Motor neuron (in vitro differentiated cells): ENCODE data around the gene RBL1. TPM values are rescaled to one million over a fixed set of nuclear protein-coding genes. Genes with fewer than 3 reads are reported as not detected.
"Not testable (repeated sequence)": the region's sequence is repeated elsewhere in the genome, so short reads cannot be mapped to it uniquely, and the experiment has no call there.

Experiments
- ATAC-seq, 8 experiments: fragments of 200-7000 bp; cut with Tn5 transposase; replicated peaks in 6 of 8; 2 replicates each; pipeline ENCODE4 v1.8.0; 2021; ENCODE audit warnings: mild to moderate bottlenecking in 8 of 8, moderate library complexity in 8 of 8
- H3K27ac ChIP-seq, 2 donors: fragments of 250-450 bp; sonication (Bioruptor Pico); 2 replicates each; pipeline ENCODE4 v1.9.0; 2021; ENCODE audit warnings: antibody characterized with exemption in 2 of 2, mild to moderate bottlenecking in 2 of 2, moderate library complexity in 1 of 2
- H3K4me1 ChIP-seq, 2 donors: fragments of 250-450 bp; sonication (Bioruptor Pico); replicated peaks in 1 of 2; 2 replicates each; pipeline ENCODE4 v1.6.1; 2021; ENCODE audit warnings: antibody characterized with exemption in 2 of 2, mild to moderate bottlenecking in 2 of 2, moderate library complexity in 1 of 2
- H3K4me3 ChIP-seq, 5 donors: fragments of 250-450 bp; sonication (Bioruptor Pico); 2 replicates each; pipeline ENCODE4 v1.9.0; 2021; ENCODE audit warnings: antibody characterized with exemption in 5 of 5, mild to moderate bottlenecking in 5 of 5, moderate library complexity in 4 of 5
- WGBS, 10 experiments: fragments of 450-650 bp; shearing (Covaris generic); methylation state at CpG; one replicate each; pipeline ENCODE4 v1.0.0; 2022; 5-methylcytosine and 5-hydroxymethylcytosine counted together
- in situ Hi-C, 9 experiments: fragments of 400-800 bp; cut with MboI; loops; one replicate each; pipeline ENCODE4 v1.15.0; 2021; ENCODE audit warnings: low sequenced_read_pairs in 9 of 9, low pct_unique_long_range_greater_than_20kb in 2 of 9; ENCODE audit not compliant: unreplicated experiment in 9 of 9
- total RNA-seq, 8 experiments: library from RNA; unstranded; fragments of 300-600 nt; gene quantifications; 2 replicates each; pipeline versions ENCODE4 v1.2.3 to v1.2.4, GENCODE V29; 2022

RBL1 gene
- total RNA-seq, 8 experiments from 2014 or later, result 1.1 to 11.4 (median 5.0) TPM

- H3K27ac ChIP-seq, in situ Hi-C loops, H3K4me3 ChIP-seq, H3K4me1 ChIP-seq, ATAC-seq: not testable (repeated sequence)
- WGBS, 10 experiments, result no CpG with 5 or more reads among the region's 26 CpGs
Observed at GRCh38 chr20:37000171-37000570, 95.6 kb downstream of the RBL1 start.

GRCh38 chr20:36998652-36999051 lies 97.1 kb downstream of the RBL1 start:
- ATAC-seq, result no peak
- in situ Hi-C loops, result no loop called here
- no peaks in the 10 kb centered on the region for H3K4me1 ChIP-seq
- WGBS, 10 experiments, result 86 to 100% (median 97%) methylated on average over 1 to 7 of the region's 7 CpGs
- H3K27ac ChIP-seq, result no peak overlapping the region
- no peak overlapping the region for H3K4me3 ChIP-seq

GRCh38 chr20:36997121-36997520 lies 98.7 kb downstream of the RBL1 start:
- 17 to 100% (median 49%) methylated on average over 1 of the region's 1 CpG; no CpG with 5 or more reads in 4 of the 10 experiments for WGBS, 10 experiments
- in situ Hi-C loops, result no loop called here

GRCh38 chr20:36994221-36994620 lies 101.6 kb downstream of the RBL1 start:
- H3K4me3 ChIP-seq, ATAC-seq, in situ Hi-C loops: not testable (repeated sequence)

More at GRCh38 chr20:36997121-36997520, 98.7 kb downstream of the RBL1 start:
- no peak overlapping the region for H3K27ac ChIP-seq
- no peak for ATAC-seq
- H3K4me1 ChIP-seq, result no peaks in the 10 kb centered on the region
- H3K4me3 ChIP-seq, result no peak overlapping the region

GRCh38 chr20:36992802-36993334 lies 102.9 kb downstream of the RBL1 start:
- in situ Hi-C loops, result no loop called here
- WGBS, 10 experiments, result 67 to 100% (median 100%) methylated on average over 1 to 4 of the region's 4 CpGs; no CpG with 5 or more reads in 1 of the 10 experiments

More at GRCh38 chr20:36994221-36994620, 101.6 kb downstream of the RBL1 start:
- H3K27ac ChIP-seq, H3K4me1 ChIP-seq: not testable (repeated sequence)
- WGBS, 10 experiments, result 90 to 100% (median 94%) methylated on average over 1 to 4 of the region's 4 CpGs; no CpG with 5 or more reads in 2 of the 10 experiments

GRCh38 chr20:36991703-36992102 lies 104.1 kb downstream of the RBL1 start:
- H3K27ac ChIP-seq, result no peak overlapping the region
- in situ Hi-C loops, result no loop called here
- H3K4me3 ChIP-seq, result no peak overlapping the region
- WGBS, 10 experiments, result 75 to 100% (median 100%) methylated on average over 1 to 2 of the region's 3 CpGs; no CpG with 5 or more reads in 1 of the 10 experiments
- ATAC-seq, result no peak
- no peaks in the 10 kb centered on the region for H3K4me1 ChIP-seq

More at GRCh38 chr20:36992802-36993334, 102.9 kb downstream of the RBL1 start:
- H3K4me3 ChIP-seq, result no peak overlapping the region
- no peak overlapping the region for H3K27ac ChIP-seq
- no peaks in the 10 kb centered on the region for H3K4me1 ChIP-seq
- no peak for ATAC-seq

GRCh38 chr20:36989797-36990196 lies 106.0 kb downstream of the RBL1 start:
- WGBS, 10 experiments, result 64 to 100% (median 83%) methylated on average over 2 to 4 of the region's 6 CpGs; no CpG with 5 or more reads in 1 of the 10 experiments
- no peak for ATAC-seq
- in situ Hi-C loops, result no loop called here
- no peak overlapping the region for H3K27ac ChIP-seq
- H3K4me1 ChIP-seq, result no peaks in the 10 kb centered on the region
- H3K4me3 ChIP-seq, result no peak overlapping the region

GRCh38 chr20:36988494-36988966 lies 107.3 kb downstream of the RBL1 start:
- Histone ChIP-seq H3K4me1 (no peaks in the 10 kb centered on the region), H3K4me3 (no peak overlapping the region), H3K27ac (no peak overlapping the region)
- in situ Hi-C loops, result no loop called here
- no peak for ATAC-seq
- 56 to 100% (median 86%) methylated on average over 1 to 3 of the region's 3 CpGs; no CpG with 5 or more reads in 3 of the 10 experiments for WGBS, 10 experiments

GRCh38 chr20:36984257-36984638 lies 111.5 kb downstream of the RBL1 start:
- Histone ChIP-seq H3K27ac (no peak overlapping the region), H3K4me3 (no peak overlapping the region), H3K4me1 (no peaks in the 10 kb centered on the region)
- in situ Hi-C loops, result no loop called here
- 0 to 100% (median 70%) methylated on average over 1 to 4 of the region's 6 CpGs; no CpG with 5 or more reads in 3 of the 10 experiments for WGBS, 10 experiments
- ATAC-seq, result no peak

- H3K4me3 ChIP-seq, result no peak overlapping the region
- in situ Hi-C loops, result no loop called here
- H3K27ac ChIP-seq, result no peak overlapping the region
- H3K4me1 ChIP-seq, result no peaks in the 10 kb centered on the region
- WGBS, 10 experiments, result 0 to 90% (median 71%) methylated on average over 1 to 3 of the region's 3 CpGs
- peak in 1 of 8 experiments; percentile 56 for ATAC-seq
Observed at GRCh38 chr20:36975099-36975818, 120.5 kb downstream of the RBL1 start.

GRCh38 chr20:36974660-36975059 lies 121.1 kb downstream of the RBL1 start:
- 17 to 100% (median 93%) methylated on average over 1 to 3 of the region's 3 CpGs; no CpG with 5 or more reads in 2 of the 10 experiments for WGBS, 10 experiments
- H3K4me3 ChIP-seq, result no peak overlapping the region
- in situ Hi-C loops, result no loop called here
- H3K27ac ChIP-seq, result no peak overlapping the region
- no peaks in the 10 kb centered on the region for H3K4me1 ChIP-seq
- ATAC-seq, result peak in 1 of 8 experiments; percentile 19

- 14 to 100% (median 71%) methylated on average over 1 of the region's 1 CpG; no CpG with 5 or more reads in 4 of the 10 experiments for WGBS, 10 experiments
Observed at GRCh38 chr20:36971103-36971502, 124.7 kb downstream of the RBL1 start.

GRCh38 chr20:36969478-36970186 lies 126.2 kb downstream of the RBL1 start:
- no peak overlapping the region for H3K4me3 ChIP-seq
- H3K27ac ChIP-seq, result peak overlapping the region in 1 of 2 donors; percentile 15
- in situ Hi-C loops, result no loop called here
- 20 to 70% (median 45%) methylated on average over 1 to 10 of the region's 10 CpGs for WGBS, 10 experiments
- no peaks in the 10 kb centered on the region for H3K4me1 ChIP-seq
- ATAC-seq, result peak in 2 of 8 experiments; percentile 17 to 24

More at GRCh38 chr20:36971103-36971502, 124.7 kb downstream of the RBL1 start:
- H3K4me1 ChIP-seq, result no peaks in the 10 kb centered on the region
- no peak overlapping the region for H3K4me3 ChIP-seq
- no peak for ATAC-seq
- in situ Hi-C loops, result no loop called here
- no peak overlapping the region for H3K27ac ChIP-seq
